Peyer's patch (tissue), 4 donors: Measurements from ENCODE around the gene NDUFAF8.

Source experiments
- POLR2A ChIP-seq, 2 donors: fragments of 450-650 bp; IDR thresholded peaks; one replicate each; pipeline ENCODE4 v1.5.1; 2017; ENCODE audit warnings: antibody characterized with exemption in 2 of 2, mild to moderate bottlenecking in 2 of 2, moderate library complexity in 2 of 2
- TF ChIP-seq, protein P1 (sequence below), 6 experiments: fragments of 450-650 bp in 4 of 6; fragments of 200-600 bp in 2 of 6; sonication (generic) in 1 of 6; IDR thresholded peaks; one replicate each; pipeline ENCODE4 v1.5.1; 2017 to 2019; ENCODE audit warnings: antibody characterized with exemption in 6 of 6, mild to moderate bottlenecking in 3 of 6, moderate library complexity in 1 of 6

DNA sequence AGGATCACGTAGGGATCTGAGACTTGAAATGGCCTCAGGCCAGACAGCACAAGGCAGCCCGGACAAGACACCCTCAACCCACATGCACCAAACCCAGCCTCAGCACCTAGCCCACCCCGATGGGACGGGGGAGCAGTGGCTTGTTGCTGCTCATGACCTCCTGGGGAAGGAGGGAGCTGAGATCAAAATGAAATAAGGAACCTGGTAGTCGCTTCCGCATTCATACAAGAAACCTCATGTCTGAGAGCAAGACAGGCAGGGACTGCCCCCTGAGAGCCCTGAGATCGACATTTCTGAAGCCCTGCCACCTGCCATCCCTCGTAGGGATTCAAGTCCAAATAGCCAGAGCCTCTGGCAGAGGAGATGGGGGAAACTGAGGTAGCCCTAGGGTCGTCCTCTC, 10.7 kb upstream of the NDUFAF8 start:
- TF ChIP-seq, protein P1, sequence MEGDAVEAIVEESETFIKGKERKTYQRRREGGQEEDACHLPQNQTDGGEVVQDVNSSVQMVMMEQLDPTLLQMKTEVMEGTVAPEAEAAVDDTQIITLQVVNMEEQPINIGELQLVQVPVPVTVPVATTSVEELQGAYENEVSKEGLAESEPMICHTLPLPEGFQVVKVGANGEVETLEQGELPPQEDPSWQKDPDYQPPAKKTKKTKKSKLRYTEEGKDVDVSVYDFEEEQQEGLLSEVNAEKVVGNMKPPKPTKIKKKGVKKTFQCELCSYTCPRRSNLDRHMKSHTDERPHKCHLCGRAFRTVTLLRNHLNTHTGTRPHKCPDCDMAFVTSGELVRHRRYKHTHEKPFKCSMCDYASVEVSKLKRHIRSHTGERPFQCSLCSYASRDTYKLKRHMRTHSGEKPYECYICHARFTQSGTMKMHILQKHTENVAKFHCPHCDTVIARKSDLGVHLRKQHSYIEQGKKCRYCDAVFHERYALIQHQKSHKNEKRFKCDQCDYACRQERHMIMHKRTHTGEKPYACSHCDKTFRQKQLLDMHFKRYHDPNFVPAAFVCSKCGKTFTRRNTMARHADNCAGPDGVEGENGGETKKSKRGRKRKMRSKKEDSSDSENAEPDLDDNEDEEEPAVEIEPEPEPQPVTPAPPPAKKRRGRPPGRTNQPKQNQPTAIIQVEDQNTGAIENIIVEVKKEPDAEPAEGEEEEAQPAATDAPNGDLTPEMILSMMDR (IDR thresholded peaks at IDR 0.05), result no peak
- no peak for TF ChIP-seq POLR2A (IDR thresholded peaks at IDR 0.05)
